Sigmoid colon (tissue), 4 donors: ENCODE results near the gene SLC25A25.

Source experiments
- EP300 ChIP-seq, 4 donors: sonication (generic); formaldehyde crosslinking; IDR thresholded peaks; one replicate each; pipeline ENCODE4 v1.6.1; 2017; ENCODE audit warnings: antibody characterized with exemption in 4 of 4
- POLR2A ChIP-seq, 2 donors: fragments of 450-650 bp; IDR thresholded peaks; one replicate each; pipeline ENCODE4 v1.6.1; 2016; ENCODE audit warnings: antibody characterized with exemption in 2 of 2, mild to moderate bottlenecking in 2 of 2, moderate library complexity in 2 of 2
- POLR2AphosphoS5 ChIP-seq, 4 donors: sonication (generic); formaldehyde crosslinking; IDR thresholded peaks; one replicate each; pipeline ENCODE4 v1.6.1; 2017; ENCODE audit warnings: antibody characterized with exemption in 4 of 4
- TF ChIP-seq, protein P1 (sequence below), 4 experiments: fragments of 450-650 bp in 3 of 4; fragments of 200-600 bp in 1 of 4; IDR thresholded peaks; one replicate each; pipeline ENCODE4 v1.5.1; 2016 to 2019; ENCODE audit warnings: antibody characterized with exemption in 4 of 4, mild to moderate bottlenecking in 3 of 4, moderate library complexity in 2 of 4

GRCh38 chr9:128123451-128124080 lies 55.5 kb downstream of the SLC25A25 start:
- TF ChIP-seq, protein P1, sequence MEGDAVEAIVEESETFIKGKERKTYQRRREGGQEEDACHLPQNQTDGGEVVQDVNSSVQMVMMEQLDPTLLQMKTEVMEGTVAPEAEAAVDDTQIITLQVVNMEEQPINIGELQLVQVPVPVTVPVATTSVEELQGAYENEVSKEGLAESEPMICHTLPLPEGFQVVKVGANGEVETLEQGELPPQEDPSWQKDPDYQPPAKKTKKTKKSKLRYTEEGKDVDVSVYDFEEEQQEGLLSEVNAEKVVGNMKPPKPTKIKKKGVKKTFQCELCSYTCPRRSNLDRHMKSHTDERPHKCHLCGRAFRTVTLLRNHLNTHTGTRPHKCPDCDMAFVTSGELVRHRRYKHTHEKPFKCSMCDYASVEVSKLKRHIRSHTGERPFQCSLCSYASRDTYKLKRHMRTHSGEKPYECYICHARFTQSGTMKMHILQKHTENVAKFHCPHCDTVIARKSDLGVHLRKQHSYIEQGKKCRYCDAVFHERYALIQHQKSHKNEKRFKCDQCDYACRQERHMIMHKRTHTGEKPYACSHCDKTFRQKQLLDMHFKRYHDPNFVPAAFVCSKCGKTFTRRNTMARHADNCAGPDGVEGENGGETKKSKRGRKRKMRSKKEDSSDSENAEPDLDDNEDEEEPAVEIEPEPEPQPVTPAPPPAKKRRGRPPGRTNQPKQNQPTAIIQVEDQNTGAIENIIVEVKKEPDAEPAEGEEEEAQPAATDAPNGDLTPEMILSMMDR (IDR thresholded peaks at IDR 0.05): no peak
- no peak for TF ChIP-seq POLR2A (IDR thresholded peaks at IDR 0.05)
- TF ChIP-seq POLR2AphosphoS5 (IDR thresholded peaks at IDR 0.05): no peak
- TF ChIP-seq EP300 (IDR thresholded peaks at IDR 0.05): no peak
